HG03108 (cell line): Measurements from ENCODE around the gene PANK1.
"Not testable (repeated sequence)": the region's sequence is repeated elsewhere in the genome, so short reads cannot be mapped to it uniquely, and the experiment has no call there.

Experiments
- ATAC-seq: cut with Tn5 transposase; IDR thresholded peaks from one replicate; pipeline ENCODE4 v1.9.1; 2021; ENCODE audit warnings: moderate library complexity; ENCODE audit not compliant: unreplicated experiment

The PANK1 gene

DNA sequence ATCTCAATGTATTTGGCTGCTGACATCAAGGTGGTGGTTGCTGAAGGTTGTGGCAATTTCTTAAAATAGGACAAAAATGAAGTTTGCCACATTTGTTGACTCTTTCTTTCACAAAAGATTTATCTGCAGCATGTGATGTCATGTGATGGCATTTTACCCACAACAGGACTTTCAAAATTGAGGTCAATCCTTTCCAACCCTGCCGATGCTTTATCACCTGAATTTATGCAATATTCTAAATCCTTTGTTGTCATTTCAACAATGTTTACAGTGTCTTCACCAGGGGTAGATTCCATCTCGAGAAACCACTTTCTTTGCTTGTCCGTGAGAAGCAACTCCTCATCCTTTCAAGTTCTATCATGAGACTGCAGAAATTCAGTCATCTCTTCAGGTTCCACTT lies 69.0 kb downstream of the PANK1 start:
- ATAC-seq, result no peak

GRCh38 chr10:89575031-89575430 lies 70.0 kb downstream of the PANK1 start:
- no peak for ATAC-seq

DNA sequence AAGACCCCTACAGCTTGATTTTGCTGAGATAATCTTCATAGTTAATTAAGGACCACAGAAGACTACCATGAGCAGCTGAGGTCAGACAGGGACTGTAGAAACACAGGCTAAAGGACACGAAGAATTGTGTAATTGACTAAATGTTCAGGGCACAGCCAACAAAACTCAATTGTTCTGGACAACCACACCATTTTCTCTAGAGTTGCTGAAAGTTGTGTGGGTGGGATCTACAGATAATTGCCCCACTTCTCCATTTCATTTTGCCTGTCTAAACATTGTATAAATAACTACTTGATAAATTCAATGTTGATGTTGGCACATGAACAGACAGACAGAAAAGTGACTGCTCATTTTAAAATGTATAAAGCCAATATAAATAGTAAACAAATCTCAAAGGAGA lies 70.7 kb downstream of the PANK1 start:
- no peak for ATAC-seq

GRCh38 chr10:89567576-89568245 lies 77.3 kb downstream of the PANK1 start:
- no peak for ATAC-seq

GRCh38 chr10:89566992-89567391 lies 78.0 kb downstream of the PANK1 start:
- ATAC-seq, result no peak

- ATAC-seq, result no peak
Measured at GRCh38 chr10:89566095-89566950, 78.7 kb downstream of the PANK1 start.

DNA sequence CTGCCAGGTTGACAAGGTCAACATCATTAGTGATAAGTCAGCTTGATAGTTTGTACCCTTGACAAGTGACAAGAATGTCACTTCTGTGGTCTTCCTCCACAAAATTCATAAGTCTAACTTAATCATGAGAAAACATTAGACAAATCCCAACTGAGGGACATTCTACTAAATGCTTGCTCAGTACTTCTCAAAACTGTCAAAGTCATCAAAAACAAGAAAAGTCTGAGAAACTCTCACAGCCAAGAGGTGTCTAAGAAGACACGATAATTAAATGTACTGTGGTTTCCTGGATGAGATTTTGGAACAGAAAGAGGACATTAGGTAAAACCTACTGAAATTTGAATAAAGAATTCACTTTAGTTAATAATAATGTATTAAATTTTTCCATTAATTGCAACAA lies 79.9 kb downstream of the PANK1 start:
- ATAC-seq, result no peak

DNA sequence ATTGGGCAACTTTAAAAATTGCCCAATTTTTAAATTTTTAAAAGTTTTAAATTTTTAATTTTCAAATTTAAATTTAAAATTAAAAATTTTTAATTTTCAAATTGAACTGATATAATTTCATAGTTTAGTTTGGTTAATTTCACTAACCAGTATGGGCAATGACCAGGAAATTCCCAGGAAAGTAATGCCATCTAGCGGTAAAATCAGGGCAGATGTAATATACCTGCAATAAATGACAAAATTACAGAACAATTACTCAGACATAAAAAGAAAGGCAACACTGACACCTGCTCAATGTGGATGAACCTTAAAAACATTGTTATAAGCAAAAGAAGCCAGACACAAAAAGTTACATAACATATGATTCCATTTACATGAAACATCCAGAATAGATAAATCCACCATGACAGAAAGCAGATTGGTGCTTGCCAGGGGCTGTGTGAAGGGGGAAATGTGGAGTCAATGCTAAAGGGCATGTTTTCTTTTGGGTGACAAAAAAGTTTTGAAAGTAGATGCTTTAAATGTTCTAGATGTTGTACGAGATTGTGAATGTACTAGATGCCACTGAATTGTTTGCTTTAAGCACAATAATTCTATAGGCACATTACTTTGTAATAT lies 81.1 kb downstream of the PANK1 start:
- no peak for ATAC-seq

DNA sequence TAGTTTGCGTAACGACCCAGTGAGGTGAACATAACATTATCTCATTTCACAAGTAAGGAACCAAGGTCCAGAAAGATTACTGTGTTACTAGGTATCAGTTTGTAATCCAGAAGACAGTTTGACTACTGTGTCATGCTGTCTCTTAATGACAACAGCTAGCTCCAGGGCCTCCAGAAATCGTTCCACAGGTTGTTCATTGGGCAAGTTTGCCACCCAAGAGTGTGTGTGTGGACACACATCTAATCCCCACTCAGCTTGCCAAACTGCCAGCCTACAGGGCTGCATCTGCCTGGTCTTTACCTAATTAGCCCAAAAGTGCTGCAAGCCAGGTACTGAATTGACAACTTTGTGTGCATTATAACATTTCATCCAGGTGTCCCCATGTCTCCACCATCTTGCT lies 81.7 kb downstream of the PANK1 start:
- no peak for ATAC-seq

DNA sequence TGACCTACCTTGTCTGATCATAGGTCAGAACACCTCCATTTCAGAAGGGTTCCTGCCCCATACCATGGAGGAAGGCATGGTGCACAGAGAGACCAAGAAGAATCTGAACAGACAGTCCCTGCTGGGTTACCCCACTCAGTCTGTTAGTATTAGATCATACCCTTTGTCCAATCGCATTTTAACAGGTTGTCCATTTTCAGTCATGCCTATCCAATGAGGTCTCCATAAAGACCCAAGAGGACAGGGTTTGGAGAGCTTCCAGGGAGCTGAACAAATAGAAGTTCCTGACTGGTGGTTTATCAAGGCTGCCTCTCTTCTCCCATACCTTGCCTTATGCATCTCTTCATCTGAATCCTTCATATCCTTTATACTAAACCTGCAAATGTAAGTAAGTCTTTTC lies 88.4 kb downstream of the PANK1 start:
- ATAC-seq, result no peak

- no peak for ATAC-seq
Measured at GRCh38 chr10:89555688-89556445, 89.2 kb downstream of the PANK1 start.

DNA sequence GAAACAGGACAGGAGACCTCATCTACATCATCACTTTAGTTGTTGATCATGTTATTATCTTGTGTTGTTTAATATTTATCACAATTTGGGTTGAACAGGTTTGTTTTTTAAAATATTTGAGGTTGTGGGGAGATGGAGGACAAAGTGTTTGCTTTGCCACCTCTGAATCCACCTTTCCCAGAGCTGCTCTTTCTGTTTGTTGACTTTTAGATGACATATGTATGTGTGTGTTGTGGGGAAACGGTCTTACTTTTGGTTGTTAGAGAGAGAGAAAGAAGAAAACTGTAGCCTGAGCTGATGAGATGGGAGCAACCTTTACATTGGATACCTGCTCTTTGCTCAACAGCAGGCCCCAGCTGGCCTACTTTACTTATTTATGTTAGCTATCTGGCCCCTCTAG lies 90.6 kb downstream of the PANK1 start:
- no peak for ATAC-seq

- no peak for ATAC-seq
Measured at GRCh38 chr10:89553064-89553734, 91.8 kb downstream of the PANK1 start.

GRCh38 chr10:89552213-89552612 lies 92.8 kb downstream of the PANK1 start:
- no peak for ATAC-seq

GRCh38 chr10:89550509-89550908 lies 94.5 kb downstream of the PANK1 start:
- ATAC-seq, result no peak

DNA sequence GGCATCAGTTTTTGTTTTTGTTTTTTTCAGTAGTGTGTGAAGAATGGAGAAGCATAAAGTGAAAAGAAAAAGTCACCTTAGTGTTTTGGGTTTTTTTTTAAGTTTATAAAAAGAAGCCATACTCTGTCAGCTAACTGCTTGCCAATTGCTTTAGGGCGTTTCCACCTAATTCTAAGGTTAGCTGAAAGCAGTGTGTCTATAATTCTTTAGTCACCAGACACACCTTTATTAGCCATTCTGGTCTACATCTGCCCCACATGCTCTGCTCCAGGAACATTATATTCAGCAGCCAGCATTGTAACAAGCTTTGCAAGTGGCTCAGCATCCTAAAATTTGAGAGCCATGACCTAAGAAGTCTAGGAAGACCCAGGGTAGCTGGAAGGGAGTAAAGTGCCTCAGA lies 95.5 kb downstream of the PANK1 start:
- ATAC-seq, result no peak

DNA sequence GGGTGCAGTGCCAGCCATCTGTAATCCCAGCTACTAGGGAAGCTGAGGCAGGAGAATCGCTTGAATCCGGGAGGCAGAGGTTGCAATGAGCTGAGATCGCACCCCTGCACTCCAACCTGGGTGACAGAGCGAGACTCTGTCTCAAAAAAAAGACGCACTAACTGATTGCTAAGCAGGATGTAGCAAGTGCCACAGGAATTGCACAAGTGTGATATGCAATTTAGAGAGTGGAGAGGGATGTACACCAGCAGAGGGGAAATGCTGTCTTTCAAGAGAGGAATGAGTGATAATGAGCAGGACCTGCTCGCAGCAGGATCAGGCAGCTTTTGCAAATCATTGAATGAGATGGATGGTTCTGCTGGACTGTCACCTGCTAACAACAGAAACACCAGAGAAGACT lies 96.4 kb downstream of the PANK1 start:
- no peak for ATAC-seq

GRCh38 chr10:89547853-89548513 lies 97.1 kb downstream of the PANK1 start:
- no peak for ATAC-seq

DNA sequence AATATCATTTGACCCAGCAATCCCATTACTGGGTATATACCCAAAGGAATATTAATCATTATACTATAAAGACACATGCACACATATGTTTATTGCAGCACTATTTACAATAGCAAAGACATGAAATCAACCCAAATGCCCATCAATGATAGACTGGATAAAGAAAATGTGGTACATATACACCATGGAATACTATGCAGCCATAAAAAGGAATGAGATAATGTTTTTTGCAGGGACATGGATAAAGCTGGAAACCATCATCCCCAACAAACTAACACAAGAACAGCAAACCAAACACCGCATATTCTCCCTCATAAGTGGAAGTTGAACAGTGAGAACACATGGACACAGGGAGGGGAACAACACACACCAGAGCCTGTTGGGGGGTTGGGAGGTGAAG lies 98.4 kb downstream of the PANK1 start:
- ATAC-seq, result not testable (repeated sequence)

- no peak for ATAC-seq
Measured at GRCh38 chr10:89543841-89544240, 101.2 kb downstream of the PANK1 start.
